ENCODE measurements around the gene PRAMEF5. TPM values are rescaled to one million over a fixed set of nuclear protein-coding genes. Genes with fewer than 3 reads are reported as not detected.
"Not testable (repeated sequence)": the region's sequence is repeated elsewhere in the genome, so short reads cannot be mapped to it uniquely, and the experiment has no call there.

Gene PRAMEF5
- total RNA-seq, 1 experiment from 2014 or later, result not detected

GRCh38 chr1:13224480-13225060, 29.4 kb upstream of the PRAMEF5 start:
- Histone ChIP-seq H2AFZ (ENCODE audit: low read depth, low read length, poor library complexity, severe bottlenecking) (no peak overlapping the region), H3K4me1 (ENCODE audit: control insufficient read depth in 1 of 2, insufficient read depth in 2 of 2, low read length in 2 of 2) (no peaks in the 10 kb centered on the region), H3K79me2 (ENCODE audit: insufficient read depth, low read length) (no peaks in the 10 kb centered on the region), H3K4me3 (replicated peaks in 1 of 2; ENCODE audit: low read depth in 1 of 2, low read length in 2 of 2) (no peak overlapping the region), H3K36me3 (ENCODE audit: control insufficient read depth in 1 of 2, insufficient read depth in 2 of 2, low read length in 2 of 2) (no peaks in the 10 kb centered on the region), H3K4me2 (ENCODE audit: low read length) (no peak overlapping the region), H3K9me3 (ENCODE audit: control insufficient read depth in 1 of 2, insufficient read depth in 1 of 2, low read depth in 1 of 2, low read length in 2 of 2) (no peaks in the 10 kb centered on the region), H3K27me3 (ENCODE audit: insufficient read depth, low read length) (peaks cover 6% of the 10 kb centered on the region), H4K20me1 (ENCODE audit: insufficient read depth) (no peaks in the 10 kb centered on the region), H3K9ac (ENCODE audit: low read length) (no peak overlapping the region), H3K27ac (ENCODE audit: low read depth, low read length) (no peak overlapping the region), H3K9me2 (ENCODE audit: insufficient read depth) (no peaks in the 10 kb centered on the region)
- ChIA-PET CTCF (no interaction called here), RAD21 (ENCODE audit: low non-redundant PET in 1 of 2, low total read pairs in 2 of 2, uncharacterized antibody in 2 of 2, unreplicated experiment in 2 of 2) (no interaction called here), POLR2A (no interaction called here)
- no peak for TF ChIP-seq JUND (IDR thresholded peaks at IDR 0.05)
- no peak for TF ChIP-seq ZBTB33 (IDR thresholded peaks at IDR 0.05; ENCODE audit: extremely low read depth, insufficient replicate concordance, low read length)
- no peak for TF ChIP-seq CEBPB (IDR thresholded peaks at IDR 0.05; ENCODE audit: low read depth)
- TF ChIP-seq SIN3A (IDR thresholded peaks at IDR 0.05; ENCODE audit: low read depth), result no peak
- TF ChIP-seq SRF (IDR thresholded peaks at IDR 0.05; ENCODE audit: low read depth), result no peak
- no peak for TF ChIP-seq ATF3 (IDR thresholded peaks at IDR 0.05)
- no peak for TF ChIP-seq POLR2AphosphoS5 (IDR thresholded peaks at IDR 0.05; ENCODE audit: low read depth, low read length)
- no peak for TF ChIP-seq FOSL1 (IDR thresholded peaks at IDR 0.05; ENCODE audit: low read depth)
- no peak for TF ChIP-seq RAD21 (IDR thresholded peaks at IDR 0.05; ENCODE audit: low read depth)
- TF ChIP-seq, protein P1, sequence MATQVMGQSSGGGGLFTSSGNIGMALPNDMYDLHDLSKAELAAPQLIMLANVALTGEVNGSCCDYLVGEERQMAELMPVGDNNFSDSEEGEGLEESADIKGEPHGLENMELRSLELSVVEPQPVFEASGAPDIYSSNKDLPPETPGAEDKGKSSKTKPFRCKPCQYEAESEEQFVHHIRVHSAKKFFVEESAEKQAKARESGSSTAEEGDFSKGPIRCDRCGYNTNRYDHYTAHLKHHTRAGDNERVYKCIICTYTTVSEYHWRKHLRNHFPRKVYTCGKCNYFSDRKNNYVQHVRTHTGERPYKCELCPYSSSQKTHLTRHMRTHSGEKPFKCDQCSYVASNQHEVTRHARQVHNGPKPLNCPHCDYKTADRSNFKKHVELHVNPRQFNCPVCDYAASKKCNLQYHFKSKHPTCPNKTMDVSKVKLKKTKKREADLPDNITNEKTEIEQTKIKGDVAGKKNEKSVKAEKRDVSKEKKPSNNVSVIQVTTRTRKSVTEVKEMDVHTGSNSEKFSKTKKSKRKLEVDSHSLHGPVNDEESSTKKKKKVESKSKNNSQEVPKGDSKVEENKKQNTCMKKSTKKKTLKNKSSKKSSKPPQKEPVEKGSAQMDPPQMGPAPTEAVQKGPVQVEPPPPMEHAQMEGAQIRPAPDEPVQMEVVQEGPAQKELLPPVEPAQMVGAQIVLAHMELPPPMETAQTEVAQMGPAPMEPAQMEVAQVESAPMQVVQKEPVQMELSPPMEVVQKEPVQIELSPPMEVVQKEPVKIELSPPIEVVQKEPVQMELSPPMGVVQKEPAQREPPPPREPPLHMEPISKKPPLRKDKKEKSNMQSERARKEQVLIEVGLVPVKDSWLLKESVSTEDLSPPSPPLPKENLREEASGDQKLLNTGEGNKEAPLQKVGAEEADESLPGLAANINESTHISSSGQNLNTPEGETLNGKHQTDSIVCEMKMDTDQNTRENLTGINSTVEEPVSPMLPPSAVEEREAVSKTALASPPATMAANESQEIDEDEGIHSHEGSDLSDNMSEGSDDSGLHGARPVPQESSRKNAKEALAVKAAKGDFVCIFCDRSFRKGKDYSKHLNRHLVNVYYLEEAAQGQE (IDR thresholded peaks at IDR 0.05; ENCODE audit: low read depth), result no peak
- TF ChIP-seq, protein P2, sequence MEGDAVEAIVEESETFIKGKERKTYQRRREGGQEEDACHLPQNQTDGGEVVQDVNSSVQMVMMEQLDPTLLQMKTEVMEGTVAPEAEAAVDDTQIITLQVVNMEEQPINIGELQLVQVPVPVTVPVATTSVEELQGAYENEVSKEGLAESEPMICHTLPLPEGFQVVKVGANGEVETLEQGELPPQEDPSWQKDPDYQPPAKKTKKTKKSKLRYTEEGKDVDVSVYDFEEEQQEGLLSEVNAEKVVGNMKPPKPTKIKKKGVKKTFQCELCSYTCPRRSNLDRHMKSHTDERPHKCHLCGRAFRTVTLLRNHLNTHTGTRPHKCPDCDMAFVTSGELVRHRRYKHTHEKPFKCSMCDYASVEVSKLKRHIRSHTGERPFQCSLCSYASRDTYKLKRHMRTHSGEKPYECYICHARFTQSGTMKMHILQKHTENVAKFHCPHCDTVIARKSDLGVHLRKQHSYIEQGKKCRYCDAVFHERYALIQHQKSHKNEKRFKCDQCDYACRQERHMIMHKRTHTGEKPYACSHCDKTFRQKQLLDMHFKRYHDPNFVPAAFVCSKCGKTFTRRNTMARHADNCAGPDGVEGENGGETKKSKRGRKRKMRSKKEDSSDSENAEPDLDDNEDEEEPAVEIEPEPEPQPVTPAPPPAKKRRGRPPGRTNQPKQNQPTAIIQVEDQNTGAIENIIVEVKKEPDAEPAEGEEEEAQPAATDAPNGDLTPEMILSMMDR (IDR thresholded peaks at IDR 0.05 in 2 of 3, conservative IDR thresholded peaks at IDR 0.05 in 1 of 3; ENCODE audit: borderline replicate concordance in 1 of 3, insufficient read depth in 1 of 3, low read depth in 2 of 3, low read length in 2 of 3), result no peak
- TF ChIP-seq ZNF274 (IDR thresholded peaks at IDR 0.05; ENCODE audit: low read depth, low read length), result no peak
- TF ChIP-seq ZFX (IDR thresholded peaks at IDR 0.05), result no peak
- no peak for TF ChIP-seq EZH2 (IDR thresholded peaks at IDR 0.05)
- intact Hi-C loops (cut with micrococcal nuclease), result no loop called here
- DNase-seq (ENCODE audit: low read depth, low spot score) (no peak), ATAC-seq (no peak)
- BruUV-seq (replicated peaks), result no TSS peak

- intact Hi-C loops (cut with micrococcal nuclease); DNase-seq (ENCODE audit: low read depth, low spot score); H4K20me1 ChIP-seq (ENCODE audit: insufficient read depth); H3K36me3 ChIP-seq (ENCODE audit: control insufficient read depth in 1 of 2, insufficient read depth in 2 of 2, low read length in 2 of 2); H3K4me2 ChIP-seq (ENCODE audit: low read length); H2AFZ ChIP-seq (ENCODE audit: low read depth, low read length, poor library complexity, severe bottlenecking); RAD21 ChIA-PET (ENCODE audit: low non-redundant PET in 1 of 2, low total read pairs in 2 of 2, uncharacterized antibody in 2 of 2, unreplicated experiment in 2 of 2); H3K79me2 ChIP-seq (ENCODE audit: insufficient read depth, low read length); H3K4me1 ChIP-seq (ENCODE audit: control insufficient read depth in 1 of 2, insufficient read depth in 2 of 2, low read length in 2 of 2); H3K9ac ChIP-seq (ENCODE audit: low read length); H3K9me2 ChIP-seq (ENCODE audit: insufficient read depth); CTCF ChIA-PET; H3K9me3 ChIP-seq (ENCODE audit: control insufficient read depth in 1 of 2, insufficient read depth in 1 of 2, low read depth in 1 of 2, low read length in 2 of 2); POLR2A ChIA-PET; H3K4me3 ChIP-seq (replicated peaks in 1 of 2; ENCODE audit: low read depth in 1 of 2, low read length in 2 of 2); H3K27ac ChIP-seq (ENCODE audit: low read depth, low read length); H3K27me3 ChIP-seq (ENCODE audit: insufficient read depth, low read length); BruUV-seq (replicated peaks); ATAC-seq: not testable (repeated sequence)
Measured at GRCh38 chr1:13225675-13226204, 28.3 kb upstream of the PRAMEF5 start, which contains the start of gene PRAMEF18. PRAMEF18 (minus strand) TSS chr1:13226154; CDS start chr1:13226106, 48 bp downstream.
